Activated CD4-positive, CD25-positive, alpha-beta regulatory T cell treated with anti-CD3 and anti-CD28 coated beads, Interleukin-2, amount 50 U/mL, for 16 hours (primary cell): ENCODE measurements around the gene OR4F6.

Source experiments
- DNase-seq: peaks from one replicate; pipeline ENCODE4 v3.0.0-alpha.2; 2020; ENCODE audit warnings: low read depth, low spot score

The OR4F6 gene

GRCh38 chr15:101804941-101805340 is 1.6 kb downstream of the OR4F6 start:
- DNase-seq = no peak

- DNase-seq = no peak
These were observed 2.5 kb downstream of the OR4F6 start for GRCh38 chr15:101805605-101806345.

- DNase-seq = no peak
These were observed 4.1 kb downstream of the OR4F6 start for GRCh38 chr15:101807345-101807945.

- no peak for DNase-seq
These were observed 4.9 kb downstream of the OR4F6 start for GRCh38 chr15:101808201-101808600.

GRCh38 chr15:101810456-101810855 is 7.1 kb downstream of the OR4F6 start:
- no peak for DNase-seq

GRCh38 chr15:101810876-101811275 is 7.6 kb downstream of the OR4F6 start:
- DNase-seq = no peak

- no peak for DNase-seq
These were observed 8.6 kb downstream of the OR4F6 start, which contains the start of gene OR4F15 for GRCh38 chr15:101811902-101812301. Gene OR4F15, plus strand, starts transcription at chr15:101812202. Its CDS starts 5,985 bp downstream, at chr15:101818187.

- DNase-seq = no peak
These were observed 10.7 kb downstream of the OR4F6 start for GRCh38 chr15:101813803-101814534.

GRCh38 chr15:101820781-101821180 is 17.5 kb downstream of the OR4F6 start:
- DNase-seq = no peak

- no peak for DNase-seq
These were observed 23.9 kb downstream of the OR4F6 start for GRCh38 chr15:101827257-101827656.

- DNase-seq = no peak
These were observed 25.5 kb downstream of the OR4F6 start for GRCh38 chr15:101828774-101829173.

- DNase-seq = no peak
These were observed 38.3 kb downstream of the OR4F6 start for GRCh38 chr15:101841656-101842055.

GRCh38 chr15:101844916-101845315 is 41.6 kb downstream of the OR4F6 start:
- DNase-seq = no peak

GRCh38 chr15:101852356-101852755 is 49.0 kb downstream of the OR4F6 start:
- DNase-seq = no peak
